ELF-1 (cell line): Measurements from ENCODE around the gene TGDS.
"Not testable (repeated sequence)": the region's sequence is repeated elsewhere in the genome, so short reads cannot be mapped to it uniquely, and the experiment has no call there.

Source experiments
- DNase-seq: peaks from one replicate; pipeline ENCODE4 v3.0.0-alpha.2; 2016; ENCODE audit warnings: low read depth, low spot score

TGDS gene

DNA sequence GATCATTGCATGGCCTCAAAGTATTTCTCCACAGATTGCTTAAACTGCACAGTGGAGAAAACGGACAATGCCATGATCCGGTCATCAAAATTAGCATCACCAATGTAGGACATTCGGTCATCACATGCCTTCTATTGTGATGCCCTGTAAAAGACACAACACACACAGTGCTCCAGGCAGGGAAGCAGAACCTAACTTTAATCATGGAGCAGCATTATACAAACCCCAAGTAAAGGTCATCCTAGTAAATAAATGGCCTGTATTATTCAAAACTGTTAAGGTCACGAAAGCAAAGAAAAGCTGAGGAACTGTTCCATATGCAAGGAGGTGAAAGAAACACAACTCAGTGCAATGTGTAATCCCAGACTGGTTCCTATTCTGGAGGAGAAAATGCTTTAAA is 42.2 kb downstream of the TGDS start:
- DNase-seq = no peak

DNA sequence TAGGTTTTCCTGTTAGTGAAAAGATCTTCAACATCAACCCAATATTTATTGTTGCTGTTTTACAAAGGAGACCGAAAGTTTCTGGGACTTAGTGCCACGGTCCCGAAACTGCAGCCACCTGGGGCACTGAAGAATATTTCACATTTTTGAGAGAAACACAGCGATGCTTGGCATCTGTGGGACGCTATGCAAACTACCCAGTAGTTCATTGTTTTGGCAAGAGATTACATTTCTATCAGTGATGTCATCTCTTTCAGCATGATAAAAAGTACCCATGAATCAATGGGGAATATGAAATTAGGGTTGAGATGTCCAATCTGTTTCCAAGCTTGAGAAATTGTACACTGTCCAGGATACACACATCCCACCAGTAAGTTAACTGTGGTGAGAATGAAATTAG is 43.9 kb downstream of the TGDS start:
- no peak for DNase-seq

DNA sequence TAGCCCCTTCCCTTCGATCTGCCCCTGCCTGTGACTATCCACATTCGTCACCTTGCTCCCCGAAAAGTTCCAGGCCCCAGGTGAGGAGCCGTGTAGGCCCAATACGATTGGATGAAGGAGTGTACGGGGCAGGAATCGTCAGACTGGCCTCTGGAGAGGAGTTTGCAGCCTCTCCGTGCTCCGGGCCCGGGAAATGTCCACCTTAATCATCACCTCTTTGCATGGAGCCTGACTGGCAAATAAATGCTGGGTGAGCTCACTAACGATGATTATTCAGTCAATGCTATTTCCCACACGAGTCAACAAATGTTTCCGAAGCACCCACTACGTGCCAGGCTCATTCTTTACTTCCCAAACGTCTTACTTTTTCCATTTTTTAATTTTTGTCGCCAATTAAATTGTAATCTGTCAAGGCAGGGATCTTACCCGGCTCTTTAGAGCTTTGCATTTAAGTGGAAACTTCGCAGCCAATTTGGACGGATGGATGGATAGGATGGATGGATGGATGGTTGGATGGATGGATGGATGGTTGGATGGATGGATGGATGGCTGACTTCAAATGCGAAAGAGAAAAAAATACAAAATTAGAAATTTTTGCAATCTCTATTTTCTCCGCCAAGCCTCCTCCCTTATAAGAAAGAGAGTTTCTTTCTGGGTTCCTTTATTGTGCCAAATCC is 45.8 kb downstream of the TGDS start:
- DNase-seq = no peak

DNA sequence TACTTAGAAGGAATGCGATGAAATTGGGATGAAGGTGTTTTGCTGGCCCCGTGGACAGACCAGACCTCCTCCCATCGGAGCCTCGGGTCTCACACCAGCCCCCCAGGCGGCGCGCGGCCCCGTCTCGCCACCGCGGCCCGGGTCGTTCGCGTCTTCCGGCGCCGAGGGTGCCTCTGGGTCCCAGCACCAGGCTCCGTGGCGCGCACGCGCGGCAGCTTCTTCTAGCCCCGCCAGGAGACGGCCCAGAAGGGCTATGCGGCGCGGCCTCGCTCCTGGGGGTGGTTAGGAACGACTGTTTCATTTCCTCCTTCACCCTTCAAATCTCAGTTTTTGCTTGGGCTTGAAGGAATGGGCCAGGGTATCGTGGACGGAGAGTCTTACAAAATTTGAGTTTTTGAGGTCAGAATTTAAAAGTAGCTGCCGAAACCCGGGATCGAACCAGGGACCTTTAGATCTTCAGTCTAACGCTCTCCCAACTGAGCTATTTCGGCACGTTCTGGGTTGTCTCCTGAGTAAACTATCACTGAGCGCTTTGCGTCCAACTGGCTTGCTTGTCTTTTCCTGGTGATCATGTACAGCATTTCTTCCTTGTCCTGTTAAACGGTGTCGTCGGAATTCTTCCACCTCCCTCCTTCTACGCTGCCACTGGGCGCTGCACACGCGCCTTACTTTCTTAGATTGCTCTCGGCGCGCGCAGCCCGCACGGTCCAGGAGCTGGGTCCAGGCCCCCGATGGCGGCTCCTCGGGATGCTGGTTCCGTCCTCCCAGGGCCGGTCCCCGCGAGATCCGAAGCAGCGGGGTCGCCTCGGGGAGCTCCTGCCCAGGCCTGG is 46.5 kb downstream of the TGDS start:
- DNase-seq = peak; percentile 97

DNA sequence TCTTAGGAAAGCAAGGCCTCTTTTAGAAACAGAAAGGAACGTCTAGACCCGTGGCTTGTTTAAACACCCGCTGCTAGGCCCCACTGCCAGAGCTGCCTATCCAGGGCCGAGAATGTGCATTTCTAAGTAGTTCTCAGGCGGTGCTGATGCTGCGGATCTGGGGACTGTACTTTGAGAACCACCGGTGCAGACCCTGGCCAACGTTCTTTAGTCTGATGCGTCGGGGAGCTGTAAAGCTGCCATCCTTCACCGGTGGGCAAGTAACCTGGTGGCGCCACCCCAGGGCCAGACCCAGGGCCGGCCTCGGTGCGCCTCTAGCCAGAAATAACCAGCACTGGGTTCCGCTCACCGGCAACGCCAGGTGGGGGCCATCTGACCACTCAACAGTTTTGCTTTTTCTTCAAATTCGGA is 47.1 kb downstream of the TGDS start:
- no peak for DNase-seq

DNA sequence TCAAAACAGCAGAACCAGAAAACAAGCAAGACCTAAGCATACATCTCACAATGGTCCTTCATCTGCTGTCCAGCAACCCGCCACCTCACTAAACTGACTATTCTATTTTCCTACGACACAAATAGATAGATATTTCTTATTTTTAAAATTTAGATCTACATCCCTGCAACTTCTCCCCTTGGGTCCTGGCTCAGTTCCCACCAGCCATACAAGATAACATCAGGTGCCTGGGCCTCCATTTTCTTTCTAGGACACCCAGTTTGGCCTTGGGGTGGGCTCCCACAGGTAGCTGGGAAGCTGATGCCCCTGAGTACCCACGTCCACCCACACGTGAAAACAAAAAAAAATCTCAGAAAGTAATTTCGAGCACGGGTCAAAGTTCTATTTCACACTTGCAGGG is 47.6 kb downstream of the TGDS start:
- no peak for DNase-seq

DNA sequence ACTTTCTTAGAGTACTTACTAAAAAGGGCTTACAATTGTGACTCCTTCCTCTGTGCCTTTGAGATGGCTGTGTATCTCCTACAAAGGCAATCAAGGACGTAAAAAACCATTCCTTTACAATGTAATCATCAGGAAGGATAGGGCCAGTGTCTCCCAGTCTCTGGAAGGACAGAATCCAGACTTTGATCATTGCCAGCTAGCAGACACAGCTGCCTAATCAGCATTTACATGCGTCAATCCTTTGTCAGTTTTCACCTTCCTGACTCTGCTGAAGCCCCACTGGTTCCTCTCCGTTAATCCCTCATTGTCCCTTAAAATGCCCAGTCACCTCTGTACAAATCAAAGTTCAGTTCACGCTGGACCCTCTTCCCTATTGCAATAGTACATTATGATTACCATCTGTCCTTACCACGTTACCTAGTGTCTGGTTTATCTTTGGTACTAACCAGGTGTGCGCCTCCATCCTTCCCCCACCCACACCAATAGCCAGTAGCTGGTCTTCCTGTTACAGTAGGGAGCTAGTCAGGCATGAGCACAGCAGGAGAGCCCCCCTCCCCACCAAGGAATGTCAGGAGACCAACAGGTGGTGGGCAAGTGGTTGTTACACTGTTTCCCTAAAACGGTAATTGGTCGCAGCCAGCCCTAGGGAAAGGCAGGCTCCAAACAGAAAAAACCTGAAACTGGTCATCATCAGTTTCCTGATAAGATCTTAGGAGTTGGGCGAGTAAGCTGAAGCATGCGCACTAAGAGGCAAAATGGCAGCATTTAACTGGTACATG is 49.7 kb downstream of the TGDS start:
- peak; percentile 83 for DNase-seq

DNA sequence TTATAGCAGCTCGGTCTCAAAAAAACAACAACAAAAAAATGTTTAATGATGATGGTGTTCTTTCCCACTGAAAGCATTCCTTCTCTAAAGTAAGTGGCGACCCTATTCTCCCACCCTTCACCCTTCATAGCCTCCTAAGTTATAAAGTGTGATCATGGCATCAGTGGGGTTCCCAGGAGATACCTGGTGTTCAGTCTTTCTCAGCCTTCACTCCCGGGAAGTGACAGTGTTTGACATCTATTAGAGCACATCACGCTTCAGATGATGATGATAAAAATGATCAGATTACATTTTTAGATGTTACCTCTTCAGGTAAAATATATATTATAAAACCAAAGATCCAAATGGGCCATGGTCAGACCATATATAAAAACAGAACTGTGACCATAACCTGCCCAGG is 51.0 kb downstream of the TGDS start:
- DNase-seq = no peak

DNA sequence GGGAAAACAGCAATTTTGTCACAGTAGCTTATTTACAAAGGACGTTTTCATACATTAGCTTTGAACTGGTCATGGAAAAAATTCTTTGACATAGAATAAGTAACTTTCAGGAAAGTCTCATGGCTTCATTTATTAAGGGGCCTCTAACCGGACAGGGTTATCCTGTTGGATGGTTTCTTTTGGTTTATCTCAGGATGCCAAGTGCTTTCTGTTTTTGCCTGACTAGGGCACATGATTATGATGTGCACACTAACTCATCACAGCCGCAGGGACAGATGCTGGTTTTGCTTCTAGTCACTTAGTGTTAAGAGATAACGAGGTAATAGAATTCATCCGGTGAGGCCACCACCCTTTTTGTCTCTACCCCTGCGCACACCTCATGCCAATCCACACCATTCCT is 53.0 kb downstream of the TGDS start:
- DNase-seq = no peak

DNA sequence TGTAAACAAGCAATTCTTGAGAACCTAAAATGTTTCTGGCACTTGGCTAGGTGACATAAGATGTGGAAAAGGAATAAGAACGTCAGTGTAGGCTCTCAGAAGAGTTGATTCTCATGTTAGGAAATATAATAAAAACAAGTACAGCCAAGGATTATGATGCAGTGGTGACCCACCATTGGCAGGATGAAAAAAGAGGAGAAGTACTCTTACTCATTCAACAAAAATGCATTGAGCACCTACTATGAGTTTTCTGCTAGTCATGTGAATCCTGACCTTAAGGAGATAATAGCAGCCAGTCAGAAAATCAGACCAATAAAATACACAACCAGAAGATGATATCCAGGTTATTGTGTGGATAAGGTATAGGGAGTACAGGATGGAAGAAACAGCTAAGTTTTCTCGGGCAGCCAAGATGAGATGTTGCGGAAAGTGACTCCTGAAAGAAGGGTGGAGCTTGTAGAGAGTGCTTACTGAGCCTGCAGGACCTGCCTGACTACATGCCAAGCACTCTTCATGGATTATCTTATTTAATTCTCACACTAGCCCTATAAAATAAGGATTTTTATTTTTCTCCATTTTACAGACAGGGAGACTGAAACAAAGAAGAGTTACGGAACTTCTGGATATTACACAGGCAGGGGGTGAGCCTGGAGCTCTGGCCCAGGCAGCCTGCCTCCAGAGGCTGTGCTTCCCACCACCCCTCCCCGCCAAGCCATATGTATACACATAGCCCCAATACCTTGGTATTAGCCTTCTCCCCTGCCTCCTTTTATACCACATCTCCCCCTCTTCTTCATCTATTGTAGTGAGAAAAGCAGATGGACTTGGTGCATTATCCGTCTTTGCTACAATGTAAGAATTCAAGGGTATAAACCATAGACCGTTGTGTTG is 58.0 kb downstream of the TGDS start:
- DNase-seq = no peak

DNA sequence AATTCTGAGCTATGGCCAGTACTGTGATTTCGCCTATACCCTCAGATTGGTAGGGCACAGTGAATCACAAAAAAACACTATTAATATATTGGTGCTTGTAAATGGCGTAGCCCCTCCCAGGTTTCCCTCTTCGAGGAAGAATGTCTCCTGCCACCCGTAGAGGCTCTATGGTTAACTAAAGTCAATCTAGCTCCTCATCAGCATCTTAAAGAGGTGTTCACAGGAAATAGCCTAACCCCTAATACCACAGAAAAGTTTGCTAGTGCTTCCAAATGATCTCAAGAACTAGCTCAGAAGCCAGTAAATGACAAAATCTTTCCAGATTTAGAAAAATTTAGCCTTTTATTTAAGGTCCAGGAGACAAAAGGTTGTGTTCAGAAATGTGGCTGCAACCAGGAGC is 60.2 kb downstream of the TGDS start:
- no peak for DNase-seq

DNA sequence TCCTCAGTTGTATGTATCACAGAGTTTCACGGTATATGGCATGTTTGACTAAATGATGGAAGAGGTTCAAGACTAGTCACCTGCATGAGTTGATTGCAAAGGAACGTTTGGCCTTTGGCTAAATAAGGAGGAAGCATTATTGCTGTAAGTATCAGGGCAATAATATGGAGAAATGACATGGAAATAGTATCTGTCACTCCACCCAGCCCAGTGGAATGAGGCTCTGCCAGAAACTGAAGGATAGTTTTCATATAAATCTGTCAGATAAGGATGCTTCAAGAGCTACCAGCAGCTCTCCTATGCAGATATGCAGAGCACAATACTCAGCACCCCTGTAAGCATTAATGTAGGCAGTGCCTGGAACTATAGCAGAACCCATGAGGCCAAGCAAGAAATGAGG is 60.7 kb downstream of the TGDS start:
- DNase-seq = no peak

DNA sequence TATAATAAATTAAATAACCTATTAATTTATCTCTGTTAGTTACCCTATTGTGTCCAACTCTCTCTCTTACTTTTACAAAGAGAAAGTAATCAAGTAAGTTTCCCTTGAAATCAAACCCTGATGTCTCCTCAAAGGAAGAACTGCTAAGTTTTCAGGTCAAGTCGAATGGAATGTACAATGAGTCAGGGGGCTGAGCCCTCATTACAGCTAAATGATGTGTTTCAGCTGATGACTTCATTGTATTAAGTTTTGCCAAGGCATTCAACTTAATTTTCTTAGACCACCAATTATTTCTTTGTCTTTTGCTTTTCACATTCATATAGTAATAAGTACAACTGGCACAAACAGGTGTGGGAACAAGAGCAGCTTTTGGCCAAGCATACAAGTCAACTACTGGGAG is 61.8 kb downstream of the TGDS start:
- no peak for DNase-seq

DNA sequence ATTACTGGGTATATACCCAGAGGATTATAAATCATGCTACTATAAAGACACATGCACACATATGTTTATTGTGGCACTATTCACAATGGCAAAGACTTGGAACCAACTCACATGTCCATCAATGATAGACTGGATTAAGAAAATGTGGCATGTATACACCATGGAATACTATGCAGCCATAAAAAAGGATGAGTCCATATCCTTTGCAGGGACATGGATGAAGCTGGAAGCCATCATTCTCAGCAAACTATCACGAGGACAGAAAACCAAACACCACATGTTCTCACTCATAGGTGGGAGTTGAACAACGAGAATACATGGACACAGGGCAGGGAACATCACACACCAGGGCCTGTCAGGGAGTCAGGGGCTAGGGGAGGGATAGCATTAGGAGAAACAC is 63.7 kb downstream of the TGDS start:
- DNase-seq = not testable (repeated sequence)

DNA sequence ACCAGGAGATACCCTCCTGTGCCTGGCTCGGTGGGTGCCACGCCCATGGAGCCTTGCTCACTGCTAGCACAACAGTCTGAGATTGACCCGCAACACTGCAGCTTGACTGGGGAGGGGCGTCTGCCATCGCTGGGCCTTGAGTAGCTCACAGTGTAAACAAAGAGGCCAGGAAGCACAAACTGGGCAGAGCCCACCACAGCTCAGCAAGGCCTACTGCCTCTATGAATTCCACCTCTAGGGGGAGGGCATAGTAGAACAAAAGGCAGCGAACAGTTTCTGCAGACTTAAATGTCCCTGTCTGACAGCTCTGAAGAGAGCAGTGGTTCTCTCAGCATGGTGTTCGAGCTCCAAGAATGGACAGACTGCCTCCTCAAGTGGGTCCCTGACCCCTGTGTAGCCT is 69.0 kb downstream of the TGDS start:
- not testable (repeated sequence) for DNase-seq

DNA sequence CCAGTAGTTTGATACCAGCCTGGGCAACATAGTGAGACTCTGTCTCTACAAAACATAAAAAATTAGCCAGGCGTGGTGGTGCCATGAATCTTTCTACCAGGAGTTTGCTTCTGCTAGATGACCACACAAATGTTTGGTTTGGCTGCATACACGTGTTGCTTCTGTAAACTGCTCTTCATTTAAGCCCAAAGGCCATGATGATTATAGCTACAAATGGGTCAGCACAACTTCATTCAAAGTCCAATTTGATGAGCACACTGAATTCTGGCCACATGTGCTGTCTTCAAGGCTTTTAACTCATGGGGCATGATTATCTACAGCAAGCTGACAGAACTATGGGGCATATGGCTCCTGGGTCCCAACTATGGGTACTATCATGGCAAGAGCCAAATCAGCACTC is 70.2 kb downstream of the TGDS start:
- no peak for DNase-seq

DNA sequence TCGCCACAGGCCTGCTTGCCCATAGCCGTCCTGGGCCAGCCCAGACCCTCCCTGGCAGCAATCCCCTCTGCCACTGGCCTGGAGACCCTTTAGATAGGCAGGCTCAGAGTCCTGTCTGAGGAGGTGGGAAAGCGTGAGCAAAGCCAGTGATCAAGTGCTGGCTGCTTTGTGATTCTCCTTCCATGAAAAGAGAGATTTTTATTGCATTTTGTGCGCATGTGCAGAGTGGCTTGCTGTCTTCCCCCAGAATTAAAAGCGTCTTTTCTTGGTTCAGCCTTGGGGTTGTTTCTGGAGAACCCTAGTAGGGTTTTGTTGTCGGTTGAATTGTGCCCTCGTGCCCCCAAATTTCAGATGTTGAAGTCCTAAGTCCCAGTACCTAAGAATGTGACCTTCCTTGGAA is 71.5 kb downstream of the TGDS start:
- no peak for DNase-seq
